Keratinocyte (primary cell): ENCODE results near the gene SNCG. TPM values are rescaled to one million over a fixed set of nuclear protein-coding genes. Genes with fewer than 3 reads are reported as not detected.

Source experiments
- DNase-seq: peaks from one replicate; pipeline ENCODE4 v3.0.0-alpha.2; 2011; ENCODE audit warnings: low read depth, missing footprints, low spot score
- FAIRE-seq: peaks from 2 replicates; lab custom pipeline; 2011; peaks lifted over from hg19 to GRCh38; lab: Jason Lieb, UNC
- H2AFZ ChIP-seq: 2 replicates; pipeline ENCODE4 v1.6.0; 2012; ENCODE audit warnings: low read length, control low read depth, inconsistent platforms; ENCODE audit not compliant: control insufficient read depth
- H3K27ac ChIP-seq: 2 replicates; pipeline ENCODE4 v1.5.1; 2011; ENCODE audit warnings: low read length; ENCODE audit not compliant: control insufficient read depth, insufficient read depth
- H3K27me3 ChIP-seq: 3 replicates; pipeline ENCODE4 v1.6.0; 2011; ENCODE audit warnings: low read length; ENCODE audit not compliant: control insufficient read depth, insufficient read depth; ENCODE audit errors: extremely low read depth
- H3K36me3 ChIP-seq, 2 experiments: 2 replicates in 1 of 2; 3 replicates in 1 of 2; pipeline ENCODE4 v1.5.1; 2011; ENCODE audit warnings: low read length in 2 of 2, mild to moderate bottlenecking in 1 of 2; ENCODE audit not compliant: control insufficient read depth in 2 of 2, insufficient read depth in 2 of 2; ENCODE audit errors: extremely low read depth in 1 of 2
- H3K4me1 ChIP-seq: 3 replicates; pipeline ENCODE4 v1.5.1; 2011; ENCODE audit warnings: low read length; ENCODE audit not compliant: control insufficient read depth, insufficient read depth; ENCODE audit errors: extremely low read depth
- H3K4me2 ChIP-seq: 3 replicates; pipeline ENCODE4 v1.6.0; 2011; ENCODE audit warnings: low read depth, low read length; ENCODE audit not compliant: control insufficient read depth, insufficient read depth; ENCODE audit errors: extremely low read depth
- H3K4me3 ChIP-seq, 3 experiments: fragments of 200-600 bp in 1 of 3; sonication (generic) in 1 of 3; 2 replicates in 2 of 3; 3 replicates in 1 of 3; pipeline ENCODE4 v1.5.1; 2011 to 2016; ENCODE audit warnings: low read length in 3 of 3, mild to moderate bottlenecking in 3 of 3, control low read depth in 2 of 3, inconsistent platforms in 1 of 3, low read depth in 1 of 3, mixed read lengths in 1 of 3, mixed run types in 1 of 3, moderate library complexity in 1 of 3; ENCODE audit not compliant: control insufficient read depth in 2 of 3, insufficient read depth in 2 of 3; ENCODE audit errors: extremely low read depth in 1 of 3
- H3K79me2 ChIP-seq: 2 replicates; pipeline ENCODE4 v1.6.0; 2012; ENCODE audit warnings: low read length; ENCODE audit not compliant: control insufficient read depth, insufficient read depth
- H3K9ac ChIP-seq: 3 replicates; pipeline ENCODE4 v1.6.0; 2011; ENCODE audit warnings: low read length; ENCODE audit not compliant: control insufficient read depth, insufficient read depth; ENCODE audit errors: extremely low read depth
- H3K9me1 ChIP-seq: 3 replicates; pipeline ENCODE4 v1.6.0; 2011; ENCODE audit warnings: low read length; ENCODE audit not compliant: control insufficient read depth, insufficient read depth; ENCODE audit errors: extremely low read depth
- H3K9me3 ChIP-seq: 2 replicates; pipeline ENCODE4 v1.5.1; 2012; ENCODE audit warnings: low read depth, low read length; ENCODE audit not compliant: control insufficient read depth
- H4K20me1 ChIP-seq: 3 replicates; pipeline ENCODE4 v1.6.0; 2011; ENCODE audit warnings: low read length; ENCODE audit not compliant: control insufficient read depth, insufficient read depth; ENCODE audit errors: extremely low read depth
- EZH2 ChIP-seq: IDR thresholded peaks from one replicate; pipeline ENCODE4 v1.6.1; 2012; ENCODE audit warnings: inconsistent platforms, mild to moderate bottlenecking, low read length, moderate library complexity
- dilution Hi-C: fragments of 300-500 bp; cut with MboI; formaldehyde crosslinking; loops from one replicate; pipeline ENCODE4 v1.7.0; 2020; ENCODE audit warnings: low sequenced_read_pairs; ENCODE audit not compliant: extremely low pct_ligation_motif_present
- polyA plus RNA-seq, 5 experiments: library from polyadenylated mRNA; depleted of rRNA in 3 of 5; stranded (reverse) in 3 of 5; stranded (forward) in 1 of 5; unstranded in 1 of 5; fragments of >200 nt; gene quantifications; 1 replicate in 1 of 5; 2 replicates in 3 of 5; 3 replicates in 1 of 5; pipeline versions ENCODE4 v1.2.1 to v1.2.3, GENCODE V29; 2011 to 2012; ENCODE audit warnings: missing spikeins in 2 of 5, low read depth in 1 of 5, low replicate concordance in 1 of 5
- TF ChIP-seq, protein P1 (sequence below), 3 experiments: IDR thresholded peaks in 1 of 3; conservative IDR thresholded peaks in 1 of 3; optimal IDR thresholded peaks in 1 of 3; 2 replicates in 2 of 3; 3 replicates in 1 of 3; pipeline versions ENCODE3 to v1.5.1; 2011; ENCODE audit warnings: low read length in 3 of 3, mild to moderate bottlenecking in 3 of 3, moderate library complexity in 2 of 3, control low read depth in 1 of 3, inconsistent platforms in 1 of 3; ENCODE audit not compliant: insufficient read depth in 2 of 3; ENCODE audit errors: extremely low read depth in 1 of 3

SNCG gene
- polyA plus RNA-seq, 1 donor (not counting 4 experiments of a cell fraction or from before 2014, with no cell fraction given) = 6.8 TPM

DNA sequence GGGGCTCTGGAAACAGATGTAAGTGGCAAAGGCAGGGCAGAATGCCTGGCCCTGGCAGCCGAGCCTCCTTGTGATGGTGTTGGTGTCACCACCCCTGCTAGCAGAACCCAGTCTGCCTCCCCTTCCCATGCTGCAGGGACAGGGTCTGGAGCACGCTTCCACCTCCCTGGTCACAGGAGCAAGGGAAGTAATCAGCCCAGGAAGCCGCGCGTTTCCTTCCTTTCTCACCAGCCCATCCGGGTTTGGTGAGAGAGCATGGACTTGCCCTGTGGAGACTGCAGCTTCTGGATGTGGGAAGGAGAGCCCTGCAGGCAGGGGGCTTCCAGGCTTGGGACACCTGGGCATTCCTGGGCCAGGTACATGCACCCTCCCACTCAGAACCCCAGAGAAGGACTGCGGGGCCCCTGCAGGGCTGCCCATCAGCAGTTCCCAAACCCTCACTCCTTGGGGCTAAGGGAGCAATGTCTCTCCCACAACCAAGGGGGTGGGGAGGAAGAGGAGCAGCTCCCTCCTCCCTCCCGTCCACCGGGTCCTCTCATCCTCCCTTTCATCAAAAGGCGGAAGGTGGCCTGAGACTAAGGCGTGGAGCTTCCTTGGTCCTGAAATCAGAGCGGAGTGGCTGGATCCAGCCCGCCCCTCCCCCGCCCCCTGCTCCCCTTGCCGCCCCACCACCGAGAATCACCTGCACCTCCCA, 2.8 kb upstream of the SNCG start:
- no peak for TF ChIP-seq EZH2
- TF ChIP-seq, protein P1, sequence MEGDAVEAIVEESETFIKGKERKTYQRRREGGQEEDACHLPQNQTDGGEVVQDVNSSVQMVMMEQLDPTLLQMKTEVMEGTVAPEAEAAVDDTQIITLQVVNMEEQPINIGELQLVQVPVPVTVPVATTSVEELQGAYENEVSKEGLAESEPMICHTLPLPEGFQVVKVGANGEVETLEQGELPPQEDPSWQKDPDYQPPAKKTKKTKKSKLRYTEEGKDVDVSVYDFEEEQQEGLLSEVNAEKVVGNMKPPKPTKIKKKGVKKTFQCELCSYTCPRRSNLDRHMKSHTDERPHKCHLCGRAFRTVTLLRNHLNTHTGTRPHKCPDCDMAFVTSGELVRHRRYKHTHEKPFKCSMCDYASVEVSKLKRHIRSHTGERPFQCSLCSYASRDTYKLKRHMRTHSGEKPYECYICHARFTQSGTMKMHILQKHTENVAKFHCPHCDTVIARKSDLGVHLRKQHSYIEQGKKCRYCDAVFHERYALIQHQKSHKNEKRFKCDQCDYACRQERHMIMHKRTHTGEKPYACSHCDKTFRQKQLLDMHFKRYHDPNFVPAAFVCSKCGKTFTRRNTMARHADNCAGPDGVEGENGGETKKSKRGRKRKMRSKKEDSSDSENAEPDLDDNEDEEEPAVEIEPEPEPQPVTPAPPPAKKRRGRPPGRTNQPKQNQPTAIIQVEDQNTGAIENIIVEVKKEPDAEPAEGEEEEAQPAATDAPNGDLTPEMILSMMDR (optimal IDR thresholded peaks at IDR 0.05 in 1 of 3, IDR thresholded peaks at IDR 0.05 in 1 of 3, conservative IDR thresholded peaks at IDR 0.05 in 1 of 3; ENCODE audit: extremely low read depth in 1 of 3, insufficient read depth in 2 of 3, low read length in 3 of 3) = no peak
- Histone ChIP-seq H3K36me3 (no peaks in the 10 kb centered on the region), H3K27me3 (no peaks in the 10 kb centered on the region), H4K20me1 (peaks cover 3% of the 10 kb centered on the region), H3K9me3 (no peaks in the 10 kb centered on the region), H2AFZ (no peak overlapping the region), H3K4me1 (peaks cover 26% of the 10 kb centered on the region), H3K79me2 (peaks cover 6% of the 10 kb centered on the region), H3K27ac (no peak overlapping the region), H3K4me2 (no peak overlapping the region), H3K9me1 (no peaks in the 10 kb centered on the region), H3K9ac (no peak overlapping the region), H3K4me3 (no peak overlapping the region)
- DNase-seq = no peak
- no peak for FAIRE-seq
- dilution Hi-C loops = no loop called here

DNA sequence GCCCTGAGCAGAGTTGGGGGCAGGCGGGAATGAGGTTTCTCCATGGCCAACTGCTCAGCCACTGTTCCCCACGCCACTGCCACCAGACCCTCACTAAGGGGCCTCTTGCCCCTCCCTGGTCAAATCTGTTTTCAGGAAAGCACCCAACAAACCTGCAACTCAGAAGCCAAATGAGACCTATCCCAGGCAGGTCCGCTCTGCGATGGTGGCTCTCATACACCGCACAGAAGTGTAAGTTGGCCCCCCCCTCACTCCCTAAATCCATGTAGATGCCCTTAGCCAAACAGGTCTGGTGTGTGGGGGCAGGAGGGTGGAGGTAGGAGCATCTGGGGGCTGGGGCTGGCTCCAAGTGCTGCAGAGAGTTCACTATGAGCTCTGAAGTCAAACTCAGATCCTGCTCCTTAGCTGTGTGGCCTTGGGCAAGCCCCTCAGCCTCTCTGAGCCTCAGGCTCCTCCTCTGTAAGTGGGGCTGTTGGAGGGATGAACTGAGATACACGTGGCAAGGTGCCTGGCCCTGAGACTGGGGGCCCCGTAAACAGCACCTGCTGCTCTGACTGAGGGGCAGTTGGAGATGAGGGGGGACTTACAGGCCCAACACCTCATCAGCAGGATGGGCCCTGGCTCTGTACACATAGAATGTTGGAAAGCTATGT, 2.1 kb upstream of the SNCG start:
- FAIRE-seq (no peak), DNase-seq (no peak)
- no peak for TF ChIP-seq EZH2
- TF ChIP-seq, protein P1 (optimal IDR thresholded peaks at IDR 0.05 in 1 of 3, IDR thresholded peaks at IDR 0.05 in 1 of 3, conservative IDR thresholded peaks at IDR 0.05 in 1 of 3; ENCODE audit: extremely low read depth in 1 of 3, insufficient read depth in 2 of 3, low read length in 3 of 3) = no peak
- Histone ChIP-seq H3K36me3 (no peaks in the 10 kb centered on the region), H3K9me1 (no peaks in the 10 kb centered on the region), H4K20me1 (peaks cover 3% of the 10 kb centered on the region), H3K27ac (no peak overlapping the region), H3K9ac (no peak overlapping the region), H3K9me3 (no peaks in the 10 kb centered on the region), H3K4me1 (peaks cover 33% of the 10 kb centered on the region), H3K4me3 (no peak overlapping the region), H3K79me2 (peaks cover 6% of the 10 kb centered on the region), H3K4me2 (no peak overlapping the region), H3K27me3 (no peaks in the 10 kb centered on the region), H2AFZ (no peak overlapping the region)
- dilution Hi-C loops = no loop called here
